RCC 7860 (cell line): ENCODE measurements around the gene IKZF1.

Source experiments
- DNase-seq: peaks from one replicate; pipeline ENCODE4 v3.0.0-alpha.2; 2015; ENCODE audit warnings: low spot score
- FAIRE-seq: peaks from 2 replicates; lab custom pipeline; 2012; peaks lifted over from hg19 to GRCh38; lab: Jason Lieb, UNC

IKZF1 gene

GRCh38 chr7:50351267-50351666 lies 46.8 kb downstream of the IKZF1 start:
- no peak for DNase-seq
- FAIRE-seq = no peak

GRCh38 chr7:50352282-50352681 lies 47.8 kb downstream of the IKZF1 start:
- DNase-seq (no peak), FAIRE-seq (no peak)

GRCh38 chr7:50352751-50353150 lies 48.2 kb downstream of the IKZF1 start:
- FAIRE-seq (no peak), DNase-seq (no peak)

- FAIRE-seq = no peak
- DNase-seq = no peak
These were observed 48.7 kb downstream of the IKZF1 start for GRCh38 chr7:50353201-50353600.

GRCh38 chr7:50353894-50354595 lies 49.5 kb downstream of the IKZF1 start:
- FAIRE-seq (no peak), DNase-seq (no peak)

- no peak for FAIRE-seq
- no peak for DNase-seq
These were observed 51.3 kb downstream of the IKZF1 start for GRCh38 chr7:50355817-50356178.

GRCh38 chr7:50356212-50356944 lies 51.9 kb downstream of the IKZF1 start:
- no peak for FAIRE-seq
- DNase-seq = no peak

GRCh38 chr7:50356945-50357268 lies 52.4 kb downstream of the IKZF1 start:
- no peak for FAIRE-seq

GRCh38 chr7:50357426-50357825 lies 52.9 kb downstream of the IKZF1 start:
- DNase-seq = no peak
- no peak for FAIRE-seq

More at GRCh38 chr7:50356945-50357268, 52.4 kb downstream of the IKZF1 start:
- no peak for DNase-seq

- FAIRE-seq (no peak), DNase-seq (no peak)
These were observed 53.7 kb downstream of the IKZF1 start for GRCh38 chr7:50358041-50358705.

GRCh38 chr7:50358779-50359178 lies 54.3 kb downstream of the IKZF1 start:
- DNase-seq (no peak), FAIRE-seq (no peak)

GRCh38 chr7:50359258-50359994 lies 54.9 kb downstream of the IKZF1 start:
- DNase-seq (no peak), FAIRE-seq (no peak)

- FAIRE-seq (no peak), DNase-seq (no peak)
These were observed 55.7 kb downstream of the IKZF1 start for GRCh38 chr7:50359995-50360925.

- FAIRE-seq = no peak
- no peak for DNase-seq
These were observed 57.6 kb downstream of the IKZF1 start for GRCh38 chr7:50362142-50362541.

GRCh38 chr7:50362712-50363282 lies 58.3 kb downstream of the IKZF1 start:
- FAIRE-seq (no peak), DNase-seq (no peak)

GRCh38 chr7:50363327-50364060 lies 59.0 kb downstream of the IKZF1 start:
- FAIRE-seq = no peak
- DNase-seq = no peak

- DNase-seq = no peak
- FAIRE-seq = no peak
These were observed 60.1 kb downstream of the IKZF1 start for GRCh38 chr7:50364645-50365044.

- DNase-seq (no peak), FAIRE-seq (no peak)
These were observed 61.8 kb downstream of the IKZF1 start for GRCh38 chr7:50366311-50366710.

GRCh38 chr7:50367100-50367499 lies 62.6 kb downstream of the IKZF1 start:
- no peak for DNase-seq
- no peak for FAIRE-seq
